ENCODE measurements around the gene COL6A3. TPM values are rescaled to one million over a fixed set of nuclear protein-coding genes. Genes with fewer than 3 reads are reported as not detected.

COL6A3 gene
- total RNA-seq, 1 donor from 2014 or later, result 0.41 TPM

DNA sequence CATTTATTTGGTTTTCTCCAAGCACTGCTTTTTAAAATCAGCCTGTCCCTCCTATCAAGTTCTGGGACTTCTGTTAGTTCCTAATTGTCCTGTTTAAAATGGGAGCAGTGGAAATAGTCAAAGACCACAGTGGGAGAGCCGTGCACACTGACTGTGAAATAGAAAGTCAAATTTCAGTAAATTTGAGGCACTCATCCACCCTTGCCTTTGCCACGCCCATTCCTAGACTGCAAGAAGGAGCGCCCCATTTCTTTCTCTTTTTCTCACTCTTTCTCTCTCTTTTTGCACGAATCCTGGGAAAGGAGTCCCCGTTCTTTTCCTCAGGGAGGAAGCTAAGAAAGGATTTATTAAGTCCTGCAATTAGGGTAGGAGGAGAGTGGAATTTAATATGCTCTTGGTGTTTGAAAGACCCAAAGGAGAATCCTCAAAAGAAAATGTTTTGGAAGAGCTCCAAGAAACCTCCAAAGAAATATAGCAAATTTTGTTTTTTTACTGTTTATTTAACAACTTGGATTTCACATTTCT, 7.5 kb downstream of the COL6A3 start:
- Histone ChIP-seq H3K9me3 (ENCODE audit: low read depth) (no peaks in the 10 kb centered on the region), H3K9ac (no peak overlapping the region), H3K4me3 (no peak overlapping the region), H3K4me1 (no peaks in the 10 kb centered on the region), H4K20me1 (ENCODE audit: low read depth) (no peaks in the 10 kb centered on the region), H3F3A (ENCODE audit: low read depth) (no peaks in the 10 kb centered on the region), H2AFZ (replicated peaks) (no peak overlapping the region), H3K79me2 (ENCODE audit: low read depth) (no peaks in the 10 kb centered on the region), H3K4me2 (no peak overlapping the region), H3K36me3 (no peaks in the 10 kb centered on the region), H3K27me3 (no peaks in the 10 kb centered on the region), H3K27ac (no peak overlapping the region)
- peaks cover 6% of the 10 kb centered on the region for H3K27me3 Mint-ChIP-seq (ENCODE audit: insufficient read depth, low read depth)
- H3K4me1 Mint-ChIP-seq, result peaks cover 4% of the 10 kb centered on the region
- no peak overlapping the region for H3K27ac Mint-ChIP-seq
- no peak for DNase-seq (ENCODE audit: low spot score)
- TF ChIP-seq, protein P1, sequence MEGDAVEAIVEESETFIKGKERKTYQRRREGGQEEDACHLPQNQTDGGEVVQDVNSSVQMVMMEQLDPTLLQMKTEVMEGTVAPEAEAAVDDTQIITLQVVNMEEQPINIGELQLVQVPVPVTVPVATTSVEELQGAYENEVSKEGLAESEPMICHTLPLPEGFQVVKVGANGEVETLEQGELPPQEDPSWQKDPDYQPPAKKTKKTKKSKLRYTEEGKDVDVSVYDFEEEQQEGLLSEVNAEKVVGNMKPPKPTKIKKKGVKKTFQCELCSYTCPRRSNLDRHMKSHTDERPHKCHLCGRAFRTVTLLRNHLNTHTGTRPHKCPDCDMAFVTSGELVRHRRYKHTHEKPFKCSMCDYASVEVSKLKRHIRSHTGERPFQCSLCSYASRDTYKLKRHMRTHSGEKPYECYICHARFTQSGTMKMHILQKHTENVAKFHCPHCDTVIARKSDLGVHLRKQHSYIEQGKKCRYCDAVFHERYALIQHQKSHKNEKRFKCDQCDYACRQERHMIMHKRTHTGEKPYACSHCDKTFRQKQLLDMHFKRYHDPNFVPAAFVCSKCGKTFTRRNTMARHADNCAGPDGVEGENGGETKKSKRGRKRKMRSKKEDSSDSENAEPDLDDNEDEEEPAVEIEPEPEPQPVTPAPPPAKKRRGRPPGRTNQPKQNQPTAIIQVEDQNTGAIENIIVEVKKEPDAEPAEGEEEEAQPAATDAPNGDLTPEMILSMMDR (IDR thresholded peaks at IDR 0.05), result no peak
- TF ChIP-seq EZH2 (IDR thresholded peaks at IDR 0.05) (no peak), EZH2phosphoT487 (IDR thresholded peaks at IDR 0.05) (no peak)
- H3K9me3 Mint-ChIP-seq, result no peaks in the 10 kb centered on the region
- H3K36me3 Mint-ChIP-seq, result no peaks in the 10 kb centered on the region
- H3K4me3 Mint-ChIP-seq, result no peak overlapping the region

DNA sequence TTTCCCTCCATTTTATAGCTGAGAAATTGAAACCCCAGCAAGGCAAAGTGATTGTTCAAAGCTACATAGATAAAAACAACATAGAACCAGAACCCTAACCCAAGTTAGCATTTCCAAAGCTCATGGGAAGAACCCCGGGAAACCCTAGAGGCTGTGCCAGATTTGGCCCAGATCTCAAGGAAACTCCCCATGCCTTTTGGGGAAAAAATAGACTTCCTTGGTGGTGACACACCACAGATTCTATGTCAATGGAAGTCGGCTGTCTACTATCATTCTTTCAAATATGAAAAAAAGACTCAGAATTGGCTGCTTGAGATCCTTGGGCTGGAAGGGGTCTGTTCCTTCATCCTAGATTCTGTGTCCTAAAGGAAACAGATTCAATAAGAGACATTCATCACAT, 8.4 kb downstream of the COL6A3 start:
- no peak overlapping the region for H3K4me3 Mint-ChIP-seq
- H3K9ac ChIP-seq, result no peak overlapping the region
- no peaks in the 10 kb centered on the region for H3K36me3 ChIP-seq
- DNase-seq (ENCODE audit: low spot score), result no peak
- no peak overlapping the region for H3K4me2 ChIP-seq
- no peaks in the 10 kb centered on the region for H3K9me3 ChIP-seq (ENCODE audit: low read depth)
- H3F3A ChIP-seq (ENCODE audit: low read depth), result no peaks in the 10 kb centered on the region
- no peak for TF ChIP-seq EZH2 (IDR thresholded peaks at IDR 0.05)
- TF ChIP-seq, protein P1 (IDR thresholded peaks at IDR 0.05), result no peak
- TF ChIP-seq EZH2phosphoT487 (IDR thresholded peaks at IDR 0.05), result no peak
- H3K27me3 ChIP-seq, result no peaks in the 10 kb centered on the region
- H3K4me1 Mint-ChIP-seq, result peaks cover 4% of the 10 kb centered on the region
- no peak overlapping the region for H3K4me3 ChIP-seq
- H3K4me1 ChIP-seq, result no peaks in the 10 kb centered on the region
- H3K27ac ChIP-seq, result no peak overlapping the region
- H2AFZ ChIP-seq (replicated peaks), result no peak overlapping the region
- H3K79me2 ChIP-seq (ENCODE audit: low read depth), result no peaks in the 10 kb centered on the region
- H3K36me3 Mint-ChIP-seq, result no peaks in the 10 kb centered on the region
- no peak overlapping the region for H3K27ac Mint-ChIP-seq
- no peaks in the 10 kb centered on the region for H4K20me1 ChIP-seq (ENCODE audit: low read depth)
- H3K9me3 Mint-ChIP-seq, result no peaks in the 10 kb centered on the region
- peaks cover 6% of the 10 kb centered on the region for H3K27me3 Mint-ChIP-seq (ENCODE audit: insufficient read depth, low read depth)

DNA sequence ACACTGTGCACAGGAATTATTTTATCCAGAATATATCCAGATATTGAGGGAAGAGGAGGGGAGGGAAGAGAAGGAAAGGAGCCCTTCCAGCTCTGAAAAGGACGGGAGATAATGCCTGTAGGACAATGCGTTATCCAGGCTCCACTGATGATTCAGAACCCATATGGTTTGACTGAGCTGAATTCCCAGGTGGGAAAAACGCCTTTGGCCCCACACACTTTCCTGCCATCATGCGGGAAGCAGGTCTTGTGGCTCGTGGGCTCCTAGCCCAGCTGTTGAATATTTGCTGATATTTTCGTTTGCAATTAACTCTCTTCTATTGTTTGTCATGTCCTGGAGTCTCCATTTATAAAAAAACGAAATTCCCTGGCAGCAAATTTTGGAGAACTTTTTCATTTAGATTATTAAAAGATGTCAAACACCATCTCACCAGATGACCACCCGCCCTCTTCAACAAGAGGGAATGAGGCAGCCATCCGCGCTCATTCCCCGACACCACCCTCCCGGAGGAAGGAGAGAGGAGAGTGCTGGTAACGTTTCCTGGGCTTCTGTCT, 8.9 kb downstream of the COL6A3 start:
- peaks cover 4% of the 10 kb centered on the region for H3K4me1 Mint-ChIP-seq
- H3K4me2 ChIP-seq, result no peak overlapping the region
- H3K4me3 Mint-ChIP-seq, result no peak overlapping the region
- no peak for TF ChIP-seq EZH2phosphoT487 (IDR thresholded peaks at IDR 0.05)
- TF ChIP-seq, protein P1 (IDR thresholded peaks at IDR 0.05), result no peak
- TF ChIP-seq EZH2 (IDR thresholded peaks at IDR 0.05), result no peak
- no peaks in the 10 kb centered on the region for H3F3A ChIP-seq (ENCODE audit: low read depth)
- no peaks in the 10 kb centered on the region for H3K9me3 ChIP-seq (ENCODE audit: low read depth)
- no peak overlapping the region for H2AFZ ChIP-seq (replicated peaks)
- no peaks in the 10 kb centered on the region for H3K9me3 Mint-ChIP-seq
- no peak overlapping the region for H3K4me3 ChIP-seq
- no peak overlapping the region for H3K9ac ChIP-seq
- H3K27me3 ChIP-seq, result no peaks in the 10 kb centered on the region
- peaks cover 6% of the 10 kb centered on the region for H3K27me3 Mint-ChIP-seq (ENCODE audit: insufficient read depth, low read depth)
- no peaks in the 10 kb centered on the region for H3K79me2 ChIP-seq (ENCODE audit: low read depth)
- no peak for DNase-seq (ENCODE audit: low spot score)
- H3K36me3 Mint-ChIP-seq, result no peaks in the 10 kb centered on the region
- no peak overlapping the region for H3K27ac Mint-ChIP-seq
- no peaks in the 10 kb centered on the region for H3K36me3 ChIP-seq
- H4K20me1 ChIP-seq (ENCODE audit: low read depth), result no peaks in the 10 kb centered on the region
- no peak overlapping the region for H3K27ac ChIP-seq
- no peaks in the 10 kb centered on the region for H3K4me1 ChIP-seq

Data from neural progenitor cell (in vitro differentiated cells).